Neural progenitor cell (in vitro differentiated cells): ENCODE measurements around the gene PLA2G2F. TPM values are rescaled to one million over a fixed set of nuclear protein-coding genes. Genes with fewer than 3 reads are reported as not detected.

Source experiments
- DNase-seq: peaks from one replicate; pipeline ENCODE4 v3.0.0-alpha.2; 2016; ENCODE audit warnings: low spot score
- H2AFZ ChIP-seq: fragments of 200-600 bp; sonication (generic); replicated peaks from 2 replicates; pipeline ENCODE4 v1.6.1; 2016; ENCODE audit warnings: antibody characterized with exemption
- H3F3A ChIP-seq: fragments of 200-600 bp; sonication (generic); 2 replicates; pipeline ENCODE4 v1.6.1; 2016; ENCODE audit warnings: antibody characterized with exemption, low read depth
- H3K27ac ChIP-seq: fragments of 200-600 bp; sonication (generic); 2 replicates; pipeline ENCODE4 v1.5.1; 2016; ENCODE audit warnings: mild to moderate bottlenecking
- H3K27me3 ChIP-seq: fragments of 200-600 bp; sonication (generic); 2 replicates; pipeline ENCODE4 v1.6.1; 2016; ENCODE audit warnings: mild to moderate bottlenecking, moderate library complexity
- H3K36me3 ChIP-seq: fragments of 200-600 bp; sonication (generic); 2 replicates; pipeline ENCODE4 v1.5.1; 2016
- H3K4me1 ChIP-seq: fragments of 200-600 bp; sonication (generic); 2 replicates; pipeline ENCODE4 v1.6.1; 2016; ENCODE audit warnings: mixed run types
- H3K4me2 ChIP-seq: fragments of 200-600 bp; sonication (generic); 2 replicates; pipeline ENCODE4 v1.6.1; 2016
- H3K4me3 ChIP-seq: fragments of 200-600 bp; sonication (generic); 2 replicates; pipeline ENCODE4 v1.5.1; 2016
- H3K79me2 ChIP-seq: fragments of 200-600 bp; sonication (generic); 2 replicates; pipeline ENCODE4 v1.6.1; 2016; ENCODE audit warnings: low read depth
- H3K9ac ChIP-seq: fragments of 200-600 bp; sonication (generic); 2 replicates; pipeline ENCODE4 v1.6.1; 2016
- H3K9me3 ChIP-seq: fragments of 200-600 bp; sonication (generic); 2 replicates; pipeline ENCODE4 v1.5.1; 2016; ENCODE audit warnings: low read depth
- H4K20me1 ChIP-seq: fragments of 200-600 bp; sonication (generic); 2 replicates; pipeline ENCODE4 v1.6.1; 2016; ENCODE audit warnings: low read depth
- H3K27ac Mint-ChIP-seq: 3 replicates; pipeline ENCODE4 v1.8.0; 2021; ENCODE audit warnings: mixed read lengths
- H3K27me3 Mint-ChIP-seq: 2 replicates; pipeline ENCODE4 v1.8.0; 2022; ENCODE audit warnings: low read depth, mild to moderate bottlenecking, inconsistent platforms, moderate library complexity, mixed read lengths; ENCODE audit not compliant: insufficient read depth
- H3K36me3 Mint-ChIP-seq: 3 replicates; pipeline ENCODE4 v1.8.0; 2021; ENCODE audit warnings: mixed read lengths
- H3K4me1 Mint-ChIP-seq: 3 replicates; pipeline ENCODE4 v1.8.0; 2021; ENCODE audit warnings: mixed read lengths
- H3K4me3 Mint-ChIP-seq: 3 replicates; pipeline ENCODE4 v1.8.0; 2021; ENCODE audit warnings: mild to moderate bottlenecking, moderate library complexity, mixed read lengths
- H3K9me3 Mint-ChIP-seq: 3 replicates; pipeline ENCODE4 v1.8.0; 2020; ENCODE audit warnings: mixed read lengths
- EZH2 ChIP-seq: fragments of 200-600 bp; sonication (generic); IDR thresholded peaks from 2 replicates; pipeline ENCODE4 v1.6.1; 2017; ENCODE audit warnings: antibody characterized with exemption, mild to moderate bottlenecking, moderate library complexity
- EZH2phosphoT487 ChIP-seq: fragments of 200-600 bp; sonication (generic); IDR thresholded peaks from 2 replicates; pipeline ENCODE4 v1.6.1; 2017; ENCODE audit warnings: antibody characterized with exemption
- total RNA-seq: library from RNA; depleted of rRNA; stranded (reverse); fragments of >200 nt; gene quantifications from 2 replicates; pipeline ENCODE4 v1.2.3, GENCODE V29; 2015; ENCODE audit warnings: low replicate concordance
- TF ChIP-seq, protein P1 (sequence below): fragments of 200-600 bp; sonication (generic); IDR thresholded peaks from 2 replicates; pipeline ENCODE4 v1.5.1; 2017; ENCODE audit warnings: antibody characterized with exemption, mild to moderate bottlenecking

PLA2G2F gene
- total RNA-seq, 1 donor from 2014 or later: not detected

- no peaks in the 10 kb centered on the region for H3K4me1 ChIP-seq
- no peaks in the 10 kb centered on the region for H3K9me3 ChIP-seq
- Mint-ChIP-seq H3K27ac (no peak overlapping the region), H3K4me1 (no peaks in the 10 kb centered on the region), H3K36me3 (no peaks in the 10 kb centered on the region), H3K4me3 (no peak overlapping the region), H3K27me3 (peaks cover 2% of the 10 kb centered on the region), H3K9me3 (peaks cover 25% of the 10 kb centered on the region)
- no peak overlapping the region for H3K9ac ChIP-seq
- no peak overlapping the region for H2AFZ ChIP-seq
- H4K20me1 ChIP-seq: no peaks in the 10 kb centered on the region
- H3K4me3 ChIP-seq: no peak overlapping the region
- TF ChIP-seq EZH2phosphoT487 (no peak), EZH2 (no peak)
- TF ChIP-seq, protein P1, sequence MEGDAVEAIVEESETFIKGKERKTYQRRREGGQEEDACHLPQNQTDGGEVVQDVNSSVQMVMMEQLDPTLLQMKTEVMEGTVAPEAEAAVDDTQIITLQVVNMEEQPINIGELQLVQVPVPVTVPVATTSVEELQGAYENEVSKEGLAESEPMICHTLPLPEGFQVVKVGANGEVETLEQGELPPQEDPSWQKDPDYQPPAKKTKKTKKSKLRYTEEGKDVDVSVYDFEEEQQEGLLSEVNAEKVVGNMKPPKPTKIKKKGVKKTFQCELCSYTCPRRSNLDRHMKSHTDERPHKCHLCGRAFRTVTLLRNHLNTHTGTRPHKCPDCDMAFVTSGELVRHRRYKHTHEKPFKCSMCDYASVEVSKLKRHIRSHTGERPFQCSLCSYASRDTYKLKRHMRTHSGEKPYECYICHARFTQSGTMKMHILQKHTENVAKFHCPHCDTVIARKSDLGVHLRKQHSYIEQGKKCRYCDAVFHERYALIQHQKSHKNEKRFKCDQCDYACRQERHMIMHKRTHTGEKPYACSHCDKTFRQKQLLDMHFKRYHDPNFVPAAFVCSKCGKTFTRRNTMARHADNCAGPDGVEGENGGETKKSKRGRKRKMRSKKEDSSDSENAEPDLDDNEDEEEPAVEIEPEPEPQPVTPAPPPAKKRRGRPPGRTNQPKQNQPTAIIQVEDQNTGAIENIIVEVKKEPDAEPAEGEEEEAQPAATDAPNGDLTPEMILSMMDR: no peak
- H3K79me2 ChIP-seq: no peaks in the 10 kb centered on the region
- H3K27me3 ChIP-seq: no peaks in the 10 kb centered on the region
- no peaks in the 10 kb centered on the region for H3F3A ChIP-seq
- no peaks in the 10 kb centered on the region for H3K36me3 ChIP-seq
- no peak for DNase-seq
- H3K4me2 ChIP-seq: no peak overlapping the region
- H3K27ac ChIP-seq: no peak overlapping the region
These were observed 19.4 kb downstream of the PLA2G2F start for GRCh38 chr1:20158358-20159070.

DNA sequence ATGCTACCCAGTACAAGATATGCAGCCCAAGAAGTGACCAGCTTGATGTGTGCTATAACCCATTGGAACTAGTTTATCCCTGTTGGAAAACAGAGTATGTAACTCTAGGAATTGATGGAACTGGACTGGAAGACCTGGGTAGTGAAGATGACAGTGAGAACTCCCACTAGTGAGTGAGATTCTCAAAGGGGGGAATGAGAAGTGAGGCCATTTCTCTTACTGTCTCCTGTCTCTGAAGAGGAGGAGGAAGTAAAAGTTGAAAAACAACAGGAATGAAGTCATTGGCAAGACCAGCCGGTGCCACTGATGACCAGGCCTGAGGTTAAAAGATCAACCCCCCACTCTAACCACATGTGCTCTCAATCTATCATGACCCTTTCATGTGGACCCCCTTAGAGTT, 20.9 kb downstream of the PLA2G2F start:
- no peaks in the 10 kb centered on the region for H4K20me1 ChIP-seq
- H3K27me3 Mint-ChIP-seq: peaks cover 2% of the 10 kb centered on the region
- no peaks in the 10 kb centered on the region for H3F3A ChIP-seq
- H3K4me1 Mint-ChIP-seq: no peaks in the 10 kb centered on the region
- no peaks in the 10 kb centered on the region for H3K36me3 ChIP-seq
- no peak overlapping the region for H3K4me3 Mint-ChIP-seq
- H3K27me3 ChIP-seq: no peaks in the 10 kb centered on the region
- no peak for DNase-seq
- no peaks in the 10 kb centered on the region for H3K36me3 Mint-ChIP-seq
- no peaks in the 10 kb centered on the region for H3K79me2 ChIP-seq
- no peaks in the 10 kb centered on the region for H3K4me1 ChIP-seq
- no peak overlapping the region for H3K9ac ChIP-seq
- no peak overlapping the region for H3K4me3 ChIP-seq
- no peak overlapping the region for H3K27ac ChIP-seq
- TF ChIP-seq, protein P1: no peak
- no peak for TF ChIP-seq EZH2
- no peak for TF ChIP-seq EZH2phosphoT487
- no peak overlapping the region for H3K4me2 ChIP-seq
- no peak overlapping the region for H3K27ac Mint-ChIP-seq
- no peaks in the 10 kb centered on the region for H3K9me3 ChIP-seq
- no peak overlapping the region for H2AFZ ChIP-seq
- peaks cover 28% of the 10 kb centered on the region for H3K9me3 Mint-ChIP-seq

DNA sequence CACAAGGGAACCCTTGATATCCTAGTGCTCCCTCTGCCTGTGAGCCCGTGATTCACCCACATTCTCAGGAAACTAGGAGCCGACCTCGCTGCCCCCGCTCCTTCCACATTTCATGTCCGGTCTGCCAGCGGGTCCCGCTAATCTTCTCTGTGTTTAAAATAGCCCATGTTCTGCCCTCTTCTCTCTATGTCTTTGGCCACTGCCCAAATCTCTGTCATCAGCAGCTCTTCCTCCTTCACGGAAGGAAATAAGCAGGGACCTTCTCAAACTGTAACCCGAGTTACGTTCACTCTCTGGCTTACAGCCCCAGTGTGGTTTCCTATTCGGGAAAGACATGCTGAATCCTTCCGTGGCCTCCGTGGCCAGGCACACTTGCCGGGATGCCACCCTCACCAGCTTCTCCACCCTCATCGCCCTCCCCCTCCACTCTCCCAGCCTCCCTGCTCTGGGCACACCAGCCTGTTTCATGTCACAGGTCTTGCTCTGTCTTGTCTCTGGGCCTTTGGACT, 25.6 kb downstream of the PLA2G2F start:
- H3K9me3 Mint-ChIP-seq: peaks cover 23% of the 10 kb centered on the region

More for the DNA sequence above, 25.6 kb downstream of the PLA2G2F start:
- TF ChIP-seq, protein P1: no peak
- no peak for TF ChIP-seq EZH2phosphoT487
- no peaks in the 10 kb centered on the region for H3K36me3 ChIP-seq
- H3K4me3 Mint-ChIP-seq: no peak overlapping the region
- no peak overlapping the region for H3K4me3 ChIP-seq
- H4K20me1 ChIP-seq: no peaks in the 10 kb centered on the region
- no peaks in the 10 kb centered on the region for H3F3A ChIP-seq
- no peak overlapping the region for H3K4me2 ChIP-seq
- H3K27me3 Mint-ChIP-seq: peaks cover 5% of the 10 kb centered on the region
- no peaks in the 10 kb centered on the region for H3K79me2 ChIP-seq
- peaks cover 11% of the 10 kb centered on the region for H3K4me1 Mint-ChIP-seq
- H3K36me3 Mint-ChIP-seq: no peaks in the 10 kb centered on the region
- no peak overlapping the region for H3K9ac ChIP-seq
- no peak overlapping the region for H3K27ac ChIP-seq
- no peaks in the 10 kb centered on the region for H3K4me1 ChIP-seq
- H3K27ac Mint-ChIP-seq: no peak overlapping the region
- no peaks in the 10 kb centered on the region for H3K9me3 ChIP-seq
- H3K27me3 ChIP-seq: no peaks in the 10 kb centered on the region
- no peak for DNase-seq
- H2AFZ ChIP-seq: no peak overlapping the region
